Right atrium auricular region (tissue), 2 donors: ENCODE measurements around the gene GPNMB. TPM values are rescaled to one million over a fixed set of nuclear protein-coding genes. Genes with fewer than 3 reads are reported as not detected.

Experiments used
- DNase-seq: peaks from one replicate; pipeline ENCODE4 v3.0.0-alpha.2; 2019; ENCODE audit warnings: low spot score
- H3K27ac ChIP-seq, 2 donors: fragments of 200-600 bp; sonication (generic); 1 replicate in 1 of 2; 2 replicates in 1 of 2; pipeline ENCODE4 v1.5.1; 2016 to 2019
- H3K27me3 ChIP-seq, 2 donors: fragments of 200-600 bp; sonication (generic); one replicate each; pipeline versions ENCODE4 v1.5.1 to v1.6.0; 2017 to 2019
- H3K36me3 ChIP-seq: fragments of 200-600 bp; sonication (generic); one replicate; pipeline ENCODE4 v1.5.1; 2016
- H3K4me1 ChIP-seq, 2 donors: fragments of 200-600 bp; sonication (generic); one replicate each; pipeline versions ENCODE4 v1.5.1 to v1.6.0; 2017 to 2019
- H3K4me3 ChIP-seq, 2 donors: fragments of 200-600 bp; sonication (generic); 1 replicate in 1 of 2; 2 replicates in 1 of 2; pipeline ENCODE4 v1.5.1; 2017 to 2019; ENCODE audit warnings: mild to moderate bottlenecking in 1 of 2, moderate library complexity in 1 of 2
- H3K9me3 ChIP-seq, 2 donors: fragments of 200-600 bp; sonication (generic); one replicate each; pipeline ENCODE4 v1.5.1; 2019
- total RNA-seq, 2 donors: library from RNA; depleted of rRNA; stranded (reverse); fragments of >200 nt; gene quantifications; one replicate each; pipeline ENCODE4 v1.1.0, GENCODE V29; 2016
- TF ChIP-seq, protein P1 (sequence below), 2 donors: fragments of 200-600 bp; sonication (generic); IDR thresholded peaks; one replicate each; pipeline ENCODE4 v1.5.1; 2019; ENCODE audit warnings: antibody characterized with exemption in 2 of 2

The GPNMB gene
- total RNA-seq, 2 donors from 2014 or later = 74.4 to 137 TPM

- peak; percentile 82 for DNase-seq
- H3K27me3 ChIP-seq = no peaks in the 10 kb centered on the region
- H3K36me3 ChIP-seq = peaks cover 8% of the 10 kb centered on the region
- H3K9me3 ChIP-seq = no peaks in the 10 kb centered on the region
- H3K4me1 ChIP-seq = no peaks in the 10 kb centered on the region
- TF ChIP-seq, protein P1, sequence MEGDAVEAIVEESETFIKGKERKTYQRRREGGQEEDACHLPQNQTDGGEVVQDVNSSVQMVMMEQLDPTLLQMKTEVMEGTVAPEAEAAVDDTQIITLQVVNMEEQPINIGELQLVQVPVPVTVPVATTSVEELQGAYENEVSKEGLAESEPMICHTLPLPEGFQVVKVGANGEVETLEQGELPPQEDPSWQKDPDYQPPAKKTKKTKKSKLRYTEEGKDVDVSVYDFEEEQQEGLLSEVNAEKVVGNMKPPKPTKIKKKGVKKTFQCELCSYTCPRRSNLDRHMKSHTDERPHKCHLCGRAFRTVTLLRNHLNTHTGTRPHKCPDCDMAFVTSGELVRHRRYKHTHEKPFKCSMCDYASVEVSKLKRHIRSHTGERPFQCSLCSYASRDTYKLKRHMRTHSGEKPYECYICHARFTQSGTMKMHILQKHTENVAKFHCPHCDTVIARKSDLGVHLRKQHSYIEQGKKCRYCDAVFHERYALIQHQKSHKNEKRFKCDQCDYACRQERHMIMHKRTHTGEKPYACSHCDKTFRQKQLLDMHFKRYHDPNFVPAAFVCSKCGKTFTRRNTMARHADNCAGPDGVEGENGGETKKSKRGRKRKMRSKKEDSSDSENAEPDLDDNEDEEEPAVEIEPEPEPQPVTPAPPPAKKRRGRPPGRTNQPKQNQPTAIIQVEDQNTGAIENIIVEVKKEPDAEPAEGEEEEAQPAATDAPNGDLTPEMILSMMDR (IDR thresholded peaks at IDR 0.05) = peak; percentile 54 to 83
- H3K27ac ChIP-seq = no peak overlapping the region
- H3K4me3 ChIP-seq = no peak overlapping the region
Observed at GRCh38 chr7:23273141-23273599, 26.6 kb downstream of the GPNMB start.

DNA sequence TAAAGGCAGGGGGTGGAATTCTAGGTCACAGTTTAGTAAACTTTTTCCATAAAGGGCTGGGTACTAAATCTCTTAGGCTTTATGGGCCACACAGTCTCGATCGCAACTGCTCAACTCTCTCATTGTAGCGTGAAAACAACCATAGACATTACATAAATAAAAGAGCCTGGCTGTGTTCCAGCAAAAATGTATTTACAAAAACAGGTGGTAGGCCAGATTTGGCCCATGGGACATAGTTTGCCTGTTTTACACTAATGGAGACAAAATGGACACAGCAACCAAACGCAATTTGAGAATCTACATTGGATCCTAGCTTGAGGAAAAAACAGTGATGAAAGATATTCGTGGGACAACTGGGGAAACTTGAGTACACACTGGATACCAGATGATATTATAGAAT lies 29.3 kb downstream of the GPNMB start:
- Histone ChIP-seq H3K27me3 (no peaks in the 10 kb centered on the region), H3K9me3 (no peaks in the 10 kb centered on the region), H3K27ac (no peak overlapping the region), H3K36me3 (peaks cover 7% of the 10 kb centered on the region), H3K4me3 (no peak overlapping the region), H3K4me1 (no peaks in the 10 kb centered on the region)
- DNase-seq = no peak
- TF ChIP-seq, protein P1 (IDR thresholded peaks at IDR 0.05) = no peak

DNA sequence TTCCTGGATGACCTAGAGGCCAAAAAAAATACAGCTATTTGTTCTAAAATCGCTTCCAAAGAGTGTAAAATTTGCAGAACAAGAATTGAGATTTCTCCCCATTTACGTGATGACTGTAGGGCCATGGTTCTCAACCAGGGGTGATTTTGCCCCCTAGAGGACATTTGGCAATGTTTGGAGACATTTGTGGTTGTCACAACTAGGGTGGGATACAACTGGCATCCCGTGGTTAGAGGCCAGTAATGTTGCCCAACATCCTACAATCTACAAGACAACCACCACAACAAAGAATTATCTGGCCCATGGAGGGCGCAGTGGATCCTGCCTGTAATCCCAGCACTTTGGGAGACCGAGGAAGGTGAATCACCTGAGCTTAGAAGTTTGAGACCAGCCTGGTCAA lies 29.8 kb downstream of the GPNMB start:
- no peak overlapping the region for H3K27ac ChIP-seq
- H3K9me3 ChIP-seq = no peaks in the 10 kb centered on the region
- no peak for DNase-seq
- H3K4me1 ChIP-seq = no peaks in the 10 kb centered on the region
- TF ChIP-seq, protein P1 (IDR thresholded peaks at IDR 0.05) = peak in 1 of 2 donors; percentile 10
- H3K36me3 ChIP-seq = peaks cover 4% of the 10 kb centered on the region
- H3K4me3 ChIP-seq = no peak overlapping the region
- H3K27me3 ChIP-seq = no peaks in the 10 kb centered on the region

DNA sequence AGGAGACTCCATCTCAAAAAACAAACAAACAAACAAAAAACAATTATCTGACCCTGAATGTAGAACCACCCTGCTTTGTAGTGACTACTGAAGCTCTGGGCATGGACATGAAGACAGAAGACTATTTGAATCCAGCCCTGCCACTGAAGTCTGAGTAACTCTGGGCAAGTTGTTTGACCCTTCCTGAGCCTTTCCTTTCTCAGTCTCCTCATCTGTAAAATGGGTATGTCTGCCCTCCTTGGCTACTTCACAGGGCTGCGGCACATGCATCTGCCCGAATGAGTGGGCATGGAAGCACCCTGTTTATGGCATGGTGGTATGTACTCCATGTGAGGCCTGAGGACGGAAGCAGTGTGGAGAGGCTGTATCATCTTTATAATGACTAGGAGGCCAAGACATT lies 30.4 kb downstream of the GPNMB start:
- no peak for DNase-seq
- no peak overlapping the region for H3K27ac ChIP-seq
- H3K36me3 ChIP-seq = peaks cover 4% of the 10 kb centered on the region
- no peaks in the 10 kb centered on the region for H3K4me1 ChIP-seq
- TF ChIP-seq, protein P1 (IDR thresholded peaks at IDR 0.05) = no peak
- H3K27me3 ChIP-seq = no peaks in the 10 kb centered on the region
- H3K9me3 ChIP-seq = no peaks in the 10 kb centered on the region
- no peak overlapping the region for H3K4me3 ChIP-seq

- no peaks in the 10 kb centered on the region for H3K27me3 ChIP-seq
- no peak for DNase-seq
- H3K27ac ChIP-seq = no peak overlapping the region
- no peak overlapping the region for H3K4me3 ChIP-seq
- peaks cover 4% of the 10 kb centered on the region for H3K36me3 ChIP-seq
- TF ChIP-seq, protein P1 (IDR thresholded peaks at IDR 0.05) = peak; percentile 34 to 75
- no peaks in the 10 kb centered on the region for H3K4me1 ChIP-seq
- no peaks in the 10 kb centered on the region for H3K9me3 ChIP-seq
Observed at GRCh38 chr7:23277359-23277989, 30.9 kb downstream of the GPNMB start.
